ENCODE results near the gene BTNL8. TPM values are rescaled to one million over a fixed set of nuclear protein-coding genes. Genes with fewer than 3 reads are reported as not detected.

BTNL8 gene
- total RNA-seq, 6 experiments from 2014 or later = 0.18 to 0.93 (median 0.32) TPM

DNA sequence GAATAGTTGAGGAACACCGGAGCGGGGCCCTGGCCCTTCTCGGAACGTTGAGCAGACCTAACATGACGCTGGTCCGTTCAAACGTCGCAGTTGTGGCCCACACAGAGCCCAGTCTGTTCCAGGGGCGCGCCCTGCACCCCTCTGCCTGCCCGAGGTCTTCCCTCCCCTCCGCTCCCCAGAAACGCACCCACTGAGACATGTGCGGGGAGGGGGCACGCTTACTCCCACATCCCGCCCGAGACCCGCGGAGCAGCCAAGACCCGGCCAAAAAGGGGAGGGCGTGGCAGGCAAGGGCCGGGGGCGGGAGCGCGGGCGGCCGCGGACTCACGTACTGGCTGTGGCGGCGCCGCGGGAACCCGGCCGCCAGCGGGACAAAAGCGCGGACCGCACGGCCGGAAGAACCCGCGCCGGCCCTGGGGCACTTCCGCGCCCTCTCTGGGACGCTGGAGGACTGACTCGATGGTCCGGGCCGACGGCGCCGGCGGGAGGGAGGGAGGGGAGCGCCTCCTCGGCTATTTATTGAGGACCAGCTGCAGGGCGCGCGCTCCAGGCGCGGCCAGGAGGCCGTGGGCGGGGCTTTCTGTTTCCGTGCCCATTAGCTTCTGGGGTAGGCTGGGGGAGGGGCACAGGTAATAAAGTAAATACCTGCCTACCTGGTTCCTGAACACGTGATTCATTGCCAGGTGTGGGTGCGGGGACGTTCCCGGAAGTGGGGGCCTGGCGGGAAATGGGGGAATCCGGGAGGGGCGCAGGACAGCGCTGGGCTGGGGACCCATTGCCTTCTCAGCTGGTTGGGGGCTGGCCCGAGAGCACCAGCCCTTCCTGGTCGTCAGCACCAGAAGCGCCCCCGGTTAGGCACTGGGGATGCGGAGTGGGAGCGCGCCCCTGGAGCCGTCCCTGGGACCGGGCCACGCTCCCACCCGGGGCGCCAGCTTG, 37.8 kb upstream of the BTNL8 start, which contains the start of gene ZFP62:
Gene ZFP62, minus strand, starts transcription at position 390 of the 936 bp plus-strand sequence. Its CDS starts 57 bp downstream, at position 333.
- peak; percentile 91 to 94 (median 94) for DNase-seq
- Histone ChIP-seq H3K27me3 (no peaks in the 10 kb centered on the region), H3K9me3 (no peaks in the 10 kb centered on the region), H3K4me1 (peaks cover 0 to 8% (median 0%) of the 10 kb centered on the region in 4 donors), H3K4me3 (peak within 1 kb of the TSS; percentile 85 to 91 (median 89)), H3K27ac (peak within 1 kb of the TSS; percentile 76 to 92 (median 81)), H3K36me3 (no peaks in the 10 kb centered on the region)
- TF ChIP-seq POLR2A (IDR thresholded peaks at IDR 0.05) (peak; percentile 75), CTCF (IDR thresholded peaks at IDR 0.05) (peak in 1 of 4 donors; percentile 12)
- intact Hi-C loops (cut with DNase I) = no loop called here
- ATAC-seq = peak; percentile 96 to 97 (median 97)
- 0% methylated on average over 3 of the region's 84 CpGs for WGBS (ENCODE audit: insufficient coverage, low coverage, low lambda C conversion rate, missing lambda C conversion rate)

- DNase-seq (no peak), ATAC-seq (no peak)
- intact Hi-C loops (cut with DNase I) = no loop called here
- Histone ChIP-seq H3K4me3 (no peak overlapping the region), H3K4me1 (peaks cover 0 to 8% (median 0%) of the 10 kb centered on the region in 4 donors), H3K27me3 (no peaks in the 10 kb centered on the region), H3K9me3 (no peaks in the 10 kb centered on the region), H3K27ac (no peak overlapping the region), H3K36me3 (no peaks in the 10 kb centered on the region)
- TF ChIP-seq POLR2A (IDR thresholded peaks at IDR 0.05) (no peak), CTCF (IDR thresholded peaks at IDR 0.05) (no peak)
- 76% methylated on average over 9 of the region's 11 CpGs for WGBS (ENCODE audit: insufficient coverage, low coverage, low lambda C conversion rate, missing lambda C conversion rate)
Measured at GRCh38 chr5:180862645-180863044, 36.3 kb upstream of the BTNL8 start.

- Histone ChIP-seq H3K27ac (no peak overlapping the region), H3K36me3 (no peaks in the 10 kb centered on the region), H3K9me3 (no peaks in the 10 kb centered on the region), H3K4me1 (no peaks in the 10 kb centered on the region), H3K4me3 (no peak overlapping the region), H3K27me3 (no peaks in the 10 kb centered on the region)
- TF ChIP-seq POLR2A (IDR thresholded peaks at IDR 0.05) = no peak
- no peak for TF ChIP-seq CTCF (IDR thresholded peaks at IDR 0.05)
- no peak for DNase-seq
- intact Hi-C loops (cut with DNase I) = no loop called here
- 22% methylated on average over 5 of the region's 5 CpGs for WGBS (ENCODE audit: insufficient coverage, low coverage, low lambda C conversion rate, missing lambda C conversion rate)
- peak in 3 of 4 donors; percentile 31 to 50 (median 45) for ATAC-seq
Measured at GRCh38 chr5:180865981-180866695, 32.8 kb upstream of the BTNL8 start.

DNA sequence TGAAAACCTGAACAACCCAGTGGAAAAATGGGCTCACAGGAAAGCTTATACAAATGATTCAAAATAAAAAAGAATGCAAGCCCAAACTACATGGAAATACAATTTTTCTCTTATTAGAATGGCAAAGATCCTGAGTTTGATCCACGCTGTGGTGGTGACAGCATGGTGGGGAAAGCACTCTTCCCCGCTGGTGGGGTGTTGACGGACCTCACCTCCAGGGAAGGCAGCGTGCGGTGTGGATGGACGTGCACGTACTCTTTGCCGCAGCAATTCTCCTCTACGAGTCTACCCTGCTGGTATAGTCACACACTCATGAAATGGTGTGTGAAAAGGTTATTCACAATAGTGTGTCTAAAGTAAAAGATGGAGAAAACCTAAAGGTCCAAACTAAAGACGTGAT, 32.0 kb upstream of the BTNL8 start:
- ATAC-seq = no peak
- Histone ChIP-seq H3K9me3 (no peaks in the 10 kb centered on the region), H3K27ac (no peak overlapping the region), H3K27me3 (no peaks in the 10 kb centered on the region), H3K4me1 (no peaks in the 10 kb centered on the region), H3K36me3 (no peaks in the 10 kb centered on the region), H3K4me3 (no peak overlapping the region)
- WGBS (ENCODE audit: insufficient coverage, low coverage, low lambda C conversion rate, missing lambda C conversion rate) = 75% methylated on average over 9 of the region's 10 CpGs
- no peak for DNase-seq
- TF ChIP-seq CTCF (IDR thresholded peaks at IDR 0.05) = no peak
- TF ChIP-seq POLR2A (IDR thresholded peaks at IDR 0.05) = no peak
- intact Hi-C loops (cut with DNase I) = no loop called here
